Choroid plexus epithelial cell (primary cell): ENCODE measurements around the gene IL18BP.

ENCODE experiments used
- DNase-seq: peaks from one replicate; pipeline ENCODE4 v3.0.0-alpha.2; 2010; ENCODE audit warnings: low read depth
- H3K4me3 ChIP-seq: 2 replicates; pipeline ENCODE4 v1.5.1; 2011; ENCODE audit warnings: low read depth, mild to moderate bottlenecking, control low read depth, low read length, moderate library complexity
- TF ChIP-seq, protein P1 (sequence below): conservative IDR thresholded peaks from 2 replicates; pipeline ENCODE4 v1.5.1; 2011; ENCODE audit warnings: low read depth, mild to moderate bottlenecking, control low read depth, inconsistent platforms, low read length, moderate library complexity

The IL18BP gene

DNA sequence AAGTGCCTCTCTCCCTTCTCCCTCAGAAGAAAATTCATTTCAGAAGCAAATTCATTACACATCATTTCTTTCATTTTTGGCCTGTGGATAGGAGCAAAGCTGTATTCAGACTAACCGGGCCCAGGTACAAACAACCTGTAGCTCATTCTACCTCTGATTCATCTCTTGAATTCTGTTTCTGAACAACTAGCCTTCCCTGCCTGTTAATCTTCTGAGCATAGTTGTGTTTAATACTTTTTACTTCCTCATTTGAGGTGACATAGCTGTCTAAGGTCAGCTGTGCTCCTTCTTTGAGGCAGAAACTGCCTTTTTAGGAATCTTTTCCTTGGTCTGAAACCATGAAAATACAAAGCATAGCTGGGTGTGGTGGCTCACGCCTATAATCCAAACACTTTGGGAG is 12.6 kb upstream of the IL18BP start:
- TF ChIP-seq, protein P1, sequence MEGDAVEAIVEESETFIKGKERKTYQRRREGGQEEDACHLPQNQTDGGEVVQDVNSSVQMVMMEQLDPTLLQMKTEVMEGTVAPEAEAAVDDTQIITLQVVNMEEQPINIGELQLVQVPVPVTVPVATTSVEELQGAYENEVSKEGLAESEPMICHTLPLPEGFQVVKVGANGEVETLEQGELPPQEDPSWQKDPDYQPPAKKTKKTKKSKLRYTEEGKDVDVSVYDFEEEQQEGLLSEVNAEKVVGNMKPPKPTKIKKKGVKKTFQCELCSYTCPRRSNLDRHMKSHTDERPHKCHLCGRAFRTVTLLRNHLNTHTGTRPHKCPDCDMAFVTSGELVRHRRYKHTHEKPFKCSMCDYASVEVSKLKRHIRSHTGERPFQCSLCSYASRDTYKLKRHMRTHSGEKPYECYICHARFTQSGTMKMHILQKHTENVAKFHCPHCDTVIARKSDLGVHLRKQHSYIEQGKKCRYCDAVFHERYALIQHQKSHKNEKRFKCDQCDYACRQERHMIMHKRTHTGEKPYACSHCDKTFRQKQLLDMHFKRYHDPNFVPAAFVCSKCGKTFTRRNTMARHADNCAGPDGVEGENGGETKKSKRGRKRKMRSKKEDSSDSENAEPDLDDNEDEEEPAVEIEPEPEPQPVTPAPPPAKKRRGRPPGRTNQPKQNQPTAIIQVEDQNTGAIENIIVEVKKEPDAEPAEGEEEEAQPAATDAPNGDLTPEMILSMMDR: no peak
- no peak for DNase-seq
- no peak overlapping the region for H3K4me3 ChIP-seq

DNA sequence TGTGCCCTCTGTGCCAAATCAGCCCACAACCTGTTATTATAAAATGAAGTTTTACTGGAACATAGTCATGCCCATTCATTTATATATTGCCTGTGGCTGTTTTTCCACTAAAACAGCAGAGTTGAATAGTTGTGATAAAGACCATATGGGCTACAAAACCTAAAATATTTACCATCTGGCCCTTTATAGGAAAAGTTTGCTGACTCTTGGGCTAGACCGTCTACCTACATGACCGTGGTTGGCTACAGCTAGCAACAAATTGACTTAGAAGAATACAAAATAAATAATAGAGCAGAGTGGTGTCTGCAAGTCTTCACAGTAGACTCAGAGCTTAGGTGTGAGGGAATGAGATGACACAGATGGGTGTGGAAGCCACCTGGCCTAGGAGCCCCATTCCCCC is 11.2 kb upstream of the IL18BP start:
- TF ChIP-seq, protein P1: no peak
- no peak overlapping the region for H3K4me3 ChIP-seq
- no peak for DNase-seq

DNA sequence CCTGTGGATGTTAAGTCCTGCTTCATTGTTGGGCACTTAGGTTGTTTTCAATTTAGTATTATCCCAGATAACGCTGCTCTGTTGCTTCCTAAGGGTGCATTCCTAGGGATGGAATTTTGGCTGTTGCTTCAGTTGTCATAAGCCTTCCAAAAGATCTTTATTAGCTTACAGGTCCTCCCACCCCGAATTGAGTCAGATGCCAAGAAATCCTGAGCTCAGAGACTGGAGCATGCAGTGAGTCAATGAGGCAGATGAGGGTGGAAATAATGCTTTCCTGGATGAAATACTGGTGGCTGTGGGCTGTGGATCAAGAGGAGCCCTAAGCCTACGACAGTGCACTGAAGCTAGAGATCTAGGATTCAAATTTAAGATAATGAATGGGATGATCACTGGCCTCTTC is 10.7 kb upstream of the IL18BP start:
- no peak overlapping the region for H3K4me3 ChIP-seq
- peak; percentile 57 for DNase-seq
- TF ChIP-seq, protein P1: no peak

DNA sequence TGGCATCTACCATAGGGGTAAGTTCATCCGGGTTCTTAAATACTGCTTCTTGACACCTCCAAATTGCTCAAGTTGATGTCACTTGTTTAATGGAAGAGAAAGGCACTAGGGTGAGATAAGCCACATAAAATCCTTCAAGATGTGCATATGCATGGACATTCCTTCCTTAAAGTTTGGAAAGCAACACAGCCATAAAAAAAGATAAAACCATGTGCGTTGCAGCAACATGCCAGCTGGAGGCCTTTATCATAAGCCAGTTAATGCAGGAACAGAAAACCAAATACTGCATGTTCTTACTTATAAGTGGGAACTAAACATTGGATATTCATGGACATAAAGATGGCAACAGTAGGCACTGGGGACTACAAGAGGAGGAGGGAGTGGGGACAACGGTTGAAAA is 8.0 kb upstream of the IL18BP start:
- TF ChIP-seq, protein P1: no peak
- H3K4me3 ChIP-seq: no peak overlapping the region
- no peak for DNase-seq

DNA sequence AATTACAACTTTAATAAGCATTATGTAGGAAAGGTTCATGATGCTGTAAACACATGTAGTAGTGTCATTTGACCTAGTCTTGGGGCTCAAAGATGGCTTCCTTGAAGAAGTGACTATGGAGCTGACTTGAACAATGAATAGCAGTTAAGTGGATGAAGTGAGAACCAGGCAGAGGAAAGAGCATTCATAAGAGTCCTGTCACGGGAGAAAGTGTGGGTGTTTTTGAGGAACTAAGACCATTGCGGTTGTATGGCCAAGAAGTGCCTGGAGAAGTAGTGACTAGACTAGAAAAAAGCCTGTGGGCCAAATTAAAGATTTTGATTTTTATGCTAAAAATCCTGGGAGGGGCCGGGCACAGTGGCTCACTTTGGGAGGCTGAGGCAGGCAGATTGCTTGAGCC is 7.2 kb upstream of the IL18BP start:
- no peak overlapping the region for H3K4me3 ChIP-seq
- DNase-seq: no peak
- TF ChIP-seq, protein P1: no peak

DNA sequence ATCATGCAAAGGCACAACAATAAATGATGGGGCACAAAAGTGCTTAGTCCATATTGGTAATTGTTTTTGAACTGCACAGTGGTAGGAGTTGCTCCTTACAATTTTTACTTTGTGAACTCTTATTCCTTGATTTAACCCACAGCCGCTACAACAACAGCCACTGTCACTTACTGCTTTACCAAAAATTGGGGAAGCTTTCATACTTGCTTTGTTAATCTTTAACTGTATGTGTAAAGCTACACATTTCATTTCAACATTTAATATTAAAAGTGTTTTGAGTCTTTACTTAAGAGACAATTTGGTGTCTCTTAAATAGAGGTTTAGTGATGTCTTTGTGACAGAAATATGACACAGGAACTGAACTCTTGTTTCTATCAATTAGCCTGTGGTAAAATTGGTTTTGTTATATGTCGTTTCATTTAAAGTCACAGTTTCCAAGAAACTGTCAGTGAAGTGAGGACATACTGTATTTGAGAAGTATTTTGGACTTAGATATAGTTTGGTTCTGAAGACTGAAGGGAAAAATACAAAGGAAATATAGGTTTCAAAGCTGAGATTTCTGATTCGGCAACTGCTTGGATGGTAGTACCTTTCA is 6.5 kb upstream of the IL18BP start:
- TF ChIP-seq, protein P1: no peak
- no peak overlapping the region for H3K4me3 ChIP-seq
- no peak for DNase-seq

DNA sequence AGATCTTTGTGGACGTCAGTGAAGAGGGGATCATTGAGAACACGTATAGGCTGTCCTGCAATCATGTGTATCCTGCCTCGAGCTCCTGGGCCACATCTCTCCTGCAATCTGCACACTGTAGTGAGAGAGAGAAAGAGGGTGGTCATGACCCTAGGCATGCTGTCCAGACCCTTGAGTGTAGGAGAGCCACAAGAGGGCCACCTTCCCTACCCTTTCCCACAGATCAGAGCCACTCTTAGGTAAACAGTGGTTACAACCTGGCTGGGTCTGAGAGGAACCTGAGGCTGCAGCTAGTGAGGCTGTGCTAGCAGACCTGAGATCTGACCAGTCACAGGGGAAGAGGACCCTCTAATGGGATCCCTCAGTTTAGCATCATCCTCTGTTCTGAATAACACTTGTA is 3.9 kb upstream of the IL18BP start:
- TF ChIP-seq, protein P1: no peak
- no peak overlapping the region for H3K4me3 ChIP-seq
- no peak for DNase-seq
